IPS-18c (cell line): ENCODE results near the gene COQ8A.

Experiments used
- H3K4me3 ChIP-seq: 2 replicates; pipeline ENCODE4 v1.7.0; 2013; ENCODE audit warnings: low read depth, mild to moderate bottlenecking, low read length, moderate library complexity; ENCODE audit not compliant: insufficient read depth
- H3K9me3 ChIP-seq: one replicate; pipeline ENCODE4 v1.6.1; 2013; ENCODE audit warnings: mild to moderate bottlenecking, low read length, moderate library complexity; ENCODE audit not compliant: control insufficient read depth, insufficient read depth

The COQ8A gene

DNA sequence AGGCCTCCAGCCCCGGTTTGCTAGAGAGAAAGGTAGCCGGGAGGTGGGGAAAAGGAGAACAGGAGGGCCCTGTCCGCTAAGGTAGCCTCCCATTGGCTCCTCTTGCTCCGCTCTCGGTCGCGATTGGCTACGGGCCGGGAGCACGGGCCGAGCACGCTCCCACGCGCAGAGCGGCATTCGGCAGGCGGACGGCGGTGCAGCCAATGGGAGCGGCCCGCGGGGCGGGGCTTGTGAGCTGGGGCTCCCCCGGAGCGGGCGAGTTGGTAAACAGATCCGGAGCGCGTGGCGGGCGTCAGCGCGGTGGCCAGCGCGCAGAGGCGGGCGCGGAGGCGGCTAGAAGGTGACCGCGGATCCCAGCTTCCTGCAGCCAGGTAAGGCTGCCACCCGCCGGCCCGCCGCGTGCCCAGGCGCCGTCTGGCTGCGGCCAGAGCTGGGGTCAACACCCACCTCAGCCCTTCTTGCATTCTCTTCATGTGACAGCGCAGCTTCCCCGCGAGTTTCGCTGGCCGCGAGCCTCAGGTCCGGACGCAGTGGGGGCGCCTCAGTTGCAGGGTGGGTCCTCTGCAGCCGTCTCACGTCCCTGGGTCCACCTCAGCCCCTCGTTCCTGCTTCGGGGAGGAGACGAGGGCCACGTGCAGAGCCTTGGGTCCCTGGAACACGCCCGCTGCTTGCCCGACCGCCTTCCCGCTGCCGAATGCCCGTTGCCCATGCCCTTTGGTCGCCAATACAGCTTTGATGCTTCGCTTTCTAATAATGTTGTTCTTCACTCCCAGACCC, at the start of gene COQ8A:
TSS of gene COQ8A (plus strand) at position 266 of the 777 bp plus-strand sequence. CDS start 21,092 bp downstream, outside the sequence.
- H3K4me3 ChIP-seq, result peak within 1 kb of the TSS; percentile 79
- no peaks in the 10 kb centered on the region for H3K9me3 ChIP-seq

DNA sequence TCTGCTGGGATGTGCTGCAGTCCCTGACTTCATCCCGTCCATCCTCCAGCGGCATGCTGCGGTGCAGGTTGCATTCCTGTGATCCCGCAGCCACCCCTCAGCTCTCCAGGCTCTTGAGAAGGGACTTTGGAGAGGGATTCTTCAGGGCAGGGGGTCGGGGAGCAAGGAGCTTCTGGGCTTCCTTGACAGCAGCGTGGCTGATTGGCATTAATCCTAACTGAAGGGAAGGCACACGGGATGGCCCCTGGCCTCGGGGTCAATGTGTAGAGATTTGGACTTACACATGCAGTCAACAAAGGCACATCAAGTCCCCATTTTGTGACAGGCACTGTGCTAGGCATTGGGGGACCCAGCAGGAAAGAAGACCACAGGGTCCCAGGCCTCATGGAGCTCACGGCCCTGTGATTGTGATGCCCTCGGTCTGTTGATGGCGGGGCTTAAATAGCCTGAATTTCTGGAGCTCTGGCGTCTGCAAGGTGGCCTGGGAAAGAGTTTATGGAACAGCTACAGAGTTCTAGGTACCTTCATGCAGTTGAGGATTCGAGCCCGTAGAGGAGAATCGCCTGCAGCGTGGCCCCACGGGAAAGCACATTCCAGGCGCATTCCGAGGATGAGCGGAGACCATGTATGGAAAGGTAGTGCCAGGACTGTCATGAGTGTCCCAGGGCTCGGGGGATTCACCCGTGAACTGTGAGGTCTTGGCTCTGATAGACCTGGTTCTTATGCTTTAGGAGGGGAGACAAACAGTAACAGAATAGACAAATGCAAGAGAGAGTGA, 49.6 kb upstream of the COQ8A start:
- Histone ChIP-seq H3K4me3 (no peak overlapping the region), H3K9me3 (peaks cover 3% of the 10 kb centered on the region)

DNA sequence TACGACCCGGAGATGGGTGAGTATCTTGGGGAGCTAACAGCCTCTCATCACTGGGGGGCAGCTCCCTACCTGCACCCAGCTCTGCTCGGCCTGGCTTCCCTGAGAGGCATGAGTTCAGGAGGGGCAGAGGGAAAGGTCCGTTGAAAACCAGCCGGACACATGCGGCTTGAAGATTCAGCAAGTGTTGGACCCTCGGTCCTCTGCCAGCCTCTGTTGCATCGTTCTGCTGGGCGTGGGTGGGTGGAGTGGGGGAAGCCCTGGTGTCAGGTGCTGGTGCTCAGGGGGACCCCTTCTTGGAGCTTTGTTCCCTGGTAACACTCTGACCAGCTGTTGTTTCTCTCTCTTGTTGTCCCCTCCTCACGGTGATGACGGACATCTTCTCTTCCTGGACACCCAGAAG, 48.7 kb upstream of the COQ8A start:
- Histone ChIP-seq H3K9me3 (peaks cover 3% of the 10 kb centered on the region), H3K4me3 (no peak overlapping the region)

DNA sequence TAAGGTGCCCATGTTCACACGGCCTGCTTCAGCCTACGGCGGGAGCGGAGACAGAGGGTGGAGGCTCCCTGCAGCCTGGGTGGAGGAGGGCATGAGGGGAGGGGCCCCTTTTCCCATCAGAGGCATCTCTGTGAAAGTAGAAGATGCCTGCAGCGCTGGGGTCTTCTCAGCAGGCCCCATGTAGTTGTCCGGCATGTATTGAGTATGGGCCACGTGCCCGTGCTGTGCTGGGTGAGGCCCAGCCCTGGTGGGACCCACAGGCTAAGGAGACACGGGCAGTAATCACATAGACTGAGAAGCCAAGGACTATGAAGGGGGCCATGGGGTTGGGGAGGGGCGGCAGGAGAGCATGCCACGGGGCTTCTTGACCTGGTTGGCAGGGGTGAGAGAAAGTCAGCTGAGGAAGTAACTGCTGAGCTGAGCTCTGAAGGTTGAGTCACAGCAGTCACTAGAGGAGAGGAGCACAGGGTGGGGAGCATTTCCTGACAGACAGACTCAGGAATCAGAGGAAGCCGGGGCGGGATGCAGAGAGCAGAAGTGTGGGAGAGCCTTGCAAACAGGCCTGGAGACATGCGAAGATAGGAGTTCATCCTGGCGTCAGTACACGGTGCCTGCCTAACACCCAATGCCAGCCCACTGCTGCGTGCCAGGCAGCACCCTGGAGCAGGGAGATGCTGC, 48.1 kb upstream of the COQ8A start:
- Histone ChIP-seq H3K4me3 (no peak overlapping the region), H3K9me3 (peaks cover 3% of the 10 kb centered on the region)

DNA sequence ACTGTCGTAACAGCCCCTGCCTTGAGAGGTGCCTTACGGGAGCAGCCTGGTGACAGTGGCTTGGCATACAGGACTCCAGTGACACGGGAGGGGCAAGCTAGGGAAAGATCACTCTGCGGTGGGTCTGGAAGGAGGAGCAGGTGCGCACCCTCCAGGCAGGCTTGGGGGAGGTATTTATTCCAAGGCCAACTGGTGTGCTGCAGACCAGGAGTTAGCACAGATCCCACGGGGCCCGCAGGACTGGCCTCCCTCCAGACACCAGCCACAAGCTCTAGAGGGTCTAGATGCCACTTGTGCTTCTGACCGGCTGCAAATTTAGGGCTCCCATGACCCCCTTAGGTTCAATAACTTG, 47.6 kb upstream of the COQ8A start:
- peaks cover 3% of the 10 kb centered on the region for H3K9me3 ChIP-seq
- no peak overlapping the region for H3K4me3 ChIP-seq

DNA sequence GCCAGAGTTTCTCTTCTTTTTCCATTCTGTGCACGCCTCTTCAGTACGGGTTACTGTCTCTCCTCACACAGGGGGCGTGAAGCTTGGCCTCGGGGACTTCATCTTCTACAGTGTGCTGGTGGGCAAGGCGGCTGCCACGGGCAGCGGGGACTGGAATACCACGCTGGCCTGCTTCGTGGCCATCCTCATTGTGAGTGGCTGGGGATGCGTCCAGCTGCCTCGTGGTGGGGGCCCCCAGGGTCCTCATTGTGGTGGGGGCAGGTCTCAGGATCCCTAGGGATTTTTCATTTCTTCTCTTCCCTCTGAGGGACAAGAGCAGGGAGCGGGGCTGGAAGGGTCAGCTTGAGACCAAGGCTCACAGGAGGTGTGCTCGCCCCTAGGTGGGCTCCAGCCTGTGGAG, 46.2 kb upstream of the COQ8A start:
- Histone ChIP-seq H3K9me3 (peaks cover 3% of the 10 kb centered on the region), H3K4me3 (no peak overlapping the region)

DNA sequence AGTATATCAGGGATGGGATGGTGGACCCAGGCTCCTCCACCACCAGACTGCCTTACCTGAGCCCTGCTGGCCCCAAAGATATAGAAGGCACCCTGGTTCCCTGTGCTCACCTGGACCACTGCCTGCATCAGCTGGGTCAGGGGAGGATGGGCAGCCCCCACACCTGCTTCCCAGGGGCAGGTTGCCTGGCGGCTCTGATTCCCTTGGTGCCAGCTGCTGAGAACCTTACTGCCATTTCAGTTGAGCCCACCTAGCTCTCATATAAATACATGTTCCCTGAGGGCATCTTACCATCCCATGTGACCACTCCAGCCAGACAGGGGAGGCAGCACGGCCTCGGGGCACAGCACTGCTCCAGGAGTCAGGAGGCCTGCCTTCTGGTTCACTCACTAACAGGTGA, 45.3 kb upstream of the COQ8A start:
- Histone ChIP-seq H3K4me3 (no peak overlapping the region), H3K9me3 (peaks cover 3% of the 10 kb centered on the region)

DNA sequence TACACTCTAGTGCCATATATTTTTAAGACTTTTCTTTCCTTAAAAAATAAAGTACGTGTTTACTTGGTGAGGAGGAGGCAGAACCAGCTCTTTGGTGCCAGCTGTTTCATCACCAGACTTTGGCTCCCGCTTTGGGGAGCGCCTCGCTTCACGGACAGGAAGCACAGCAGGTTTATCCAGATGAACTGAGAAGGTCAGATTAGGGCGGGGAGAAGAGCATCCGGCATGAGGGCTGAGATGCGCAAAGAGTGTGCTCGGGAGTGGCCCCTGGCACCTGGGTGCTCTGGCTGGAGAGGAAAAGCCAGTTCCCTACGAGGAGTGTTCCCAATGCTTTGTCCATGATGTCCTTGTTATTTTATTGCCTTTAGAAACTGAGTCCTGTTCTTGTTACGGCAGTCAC, 44.5 kb upstream of the COQ8A start:
- Histone ChIP-seq H3K4me3 (no peak overlapping the region), H3K9me3 (no peaks in the 10 kb centered on the region)

DNA sequence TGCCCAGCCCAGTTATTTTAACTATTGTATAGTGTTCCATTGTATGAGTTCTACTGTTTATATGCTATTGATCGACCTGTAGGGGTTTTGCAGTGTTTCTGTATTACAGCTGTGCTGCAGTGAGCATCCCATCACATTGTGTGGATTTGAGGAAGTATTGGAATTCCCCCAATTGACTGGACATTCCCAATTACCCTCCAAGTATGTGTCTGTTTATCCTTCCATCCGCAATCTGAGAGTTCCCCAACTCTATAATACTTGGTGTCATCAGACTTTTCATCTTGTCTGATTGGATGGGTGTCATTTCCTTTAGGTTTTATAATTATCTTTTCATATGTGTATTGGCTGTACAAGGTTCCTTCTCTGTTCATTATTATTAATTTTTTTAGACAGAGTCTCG, 41.8 kb upstream of the COQ8A start:
- Histone ChIP-seq H3K9me3 (peaks cover 2% of the 10 kb centered on the region), H3K4me3 (no peak overlapping the region)

DNA sequence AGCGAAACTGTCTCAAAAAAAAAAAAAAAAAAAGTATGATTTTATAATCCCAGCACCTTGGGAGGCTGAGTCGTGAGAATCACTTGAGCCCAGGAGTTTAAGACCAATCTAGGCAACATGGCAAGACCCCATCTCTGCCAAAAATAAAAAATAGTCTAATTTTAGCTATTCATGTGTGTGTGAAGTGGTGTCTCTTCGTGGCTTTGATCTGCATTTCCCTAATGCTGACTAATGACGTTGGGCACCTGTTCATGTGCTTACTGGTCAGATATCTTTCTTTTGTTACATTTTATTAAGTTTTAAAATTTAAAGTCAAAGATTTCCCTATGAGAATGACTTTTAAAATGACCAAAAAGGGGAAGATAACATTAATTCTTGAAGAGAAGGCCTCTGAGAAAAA, 38.7 kb upstream of the COQ8A start:
- H3K4me3 ChIP-seq, result no peak overlapping the region
- peaks cover 2% of the 10 kb centered on the region for H3K9me3 ChIP-seq

DNA sequence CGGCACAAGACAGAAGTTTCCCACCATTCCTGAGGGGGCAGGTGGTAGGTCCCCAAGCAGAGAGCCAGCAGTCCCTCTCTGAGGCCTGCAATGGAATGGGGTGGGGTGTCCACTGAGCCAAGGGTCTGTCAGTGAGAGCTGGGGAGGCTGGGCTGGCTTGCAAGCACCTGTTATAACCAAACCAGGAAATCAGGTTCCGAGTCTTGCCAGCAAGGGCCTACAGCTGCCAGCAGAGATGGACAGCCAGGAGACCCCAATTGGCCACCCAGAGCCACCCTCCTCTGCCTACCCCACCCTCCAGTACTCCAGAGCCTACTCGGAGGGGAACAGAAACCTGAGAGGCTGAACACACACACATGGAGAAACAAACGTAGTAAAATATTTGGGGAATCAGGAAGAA, 37.5 kb upstream of the COQ8A start:
- Histone ChIP-seq H3K9me3 (peaks cover 2% of the 10 kb centered on the region), H3K4me3 (no peak overlapping the region)

DNA sequence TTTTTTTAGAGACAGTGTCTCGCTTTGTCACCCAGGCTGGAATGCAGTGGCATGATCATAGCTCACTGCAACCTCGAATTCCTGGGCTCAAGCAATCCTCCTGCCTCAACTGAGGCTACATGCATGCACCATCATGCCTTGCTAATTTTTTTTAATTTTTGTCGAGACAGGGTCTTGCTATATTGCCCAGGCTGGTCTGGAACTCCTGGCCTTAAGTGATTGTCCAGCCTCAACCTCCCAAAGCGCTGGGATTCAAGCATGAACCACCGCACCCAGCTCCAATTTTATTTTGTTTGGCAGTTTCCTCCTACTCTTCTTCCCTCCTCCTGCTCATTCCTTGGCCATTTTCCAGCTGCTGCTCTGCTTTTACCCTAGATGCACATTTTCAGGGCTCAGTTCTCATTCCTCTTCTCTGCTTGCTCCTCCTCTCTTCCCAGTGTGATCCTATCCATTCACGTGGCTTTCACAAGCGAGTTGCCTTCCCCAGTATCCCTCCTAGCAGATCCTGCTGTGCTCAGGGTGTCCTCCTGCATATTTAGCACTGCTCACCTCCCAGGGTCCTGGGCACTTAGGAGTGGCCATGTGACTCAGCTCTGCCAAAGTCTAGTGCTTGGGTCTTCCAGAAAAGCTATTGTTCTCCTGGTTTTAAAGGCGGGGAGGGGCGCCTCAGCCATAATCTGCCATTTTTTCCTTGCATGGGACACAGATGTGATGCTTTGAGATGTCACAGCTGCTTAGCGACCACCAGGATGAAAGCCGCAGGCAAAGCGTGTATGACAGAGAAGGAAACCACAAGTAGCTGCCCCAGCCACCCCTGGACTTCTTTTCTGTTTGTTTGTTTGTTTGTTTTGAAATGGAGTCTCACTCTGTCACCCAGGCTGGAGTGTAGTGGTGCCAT, 36.0 kb upstream of the COQ8A start:
- Histone ChIP-seq H3K4me3 (no peak overlapping the region), H3K9me3 (peaks cover 2% of the 10 kb centered on the region)

DNA sequence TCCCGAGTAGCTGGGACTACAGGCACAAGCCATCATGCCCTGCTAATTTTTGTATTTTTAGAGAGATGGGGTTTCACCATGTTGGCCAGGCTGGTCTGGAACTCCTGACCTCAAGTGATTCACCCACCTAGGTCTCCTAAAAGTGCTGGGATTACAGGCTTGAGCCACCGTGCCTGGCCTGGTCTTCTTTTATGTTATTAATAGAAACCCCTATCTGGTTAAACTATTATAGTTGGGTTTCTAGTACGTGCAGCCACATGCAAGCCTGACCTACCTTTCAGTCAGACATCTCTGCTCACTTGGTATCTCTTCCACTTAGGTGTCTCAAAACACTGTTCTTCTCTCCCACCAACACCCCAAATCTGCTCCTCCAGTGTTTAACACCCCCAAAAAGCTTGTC, 35.3 kb upstream of the COQ8A start:
- Histone ChIP-seq H3K9me3 (peaks cover 2% of the 10 kb centered on the region), H3K4me3 (no peak overlapping the region)

DNA sequence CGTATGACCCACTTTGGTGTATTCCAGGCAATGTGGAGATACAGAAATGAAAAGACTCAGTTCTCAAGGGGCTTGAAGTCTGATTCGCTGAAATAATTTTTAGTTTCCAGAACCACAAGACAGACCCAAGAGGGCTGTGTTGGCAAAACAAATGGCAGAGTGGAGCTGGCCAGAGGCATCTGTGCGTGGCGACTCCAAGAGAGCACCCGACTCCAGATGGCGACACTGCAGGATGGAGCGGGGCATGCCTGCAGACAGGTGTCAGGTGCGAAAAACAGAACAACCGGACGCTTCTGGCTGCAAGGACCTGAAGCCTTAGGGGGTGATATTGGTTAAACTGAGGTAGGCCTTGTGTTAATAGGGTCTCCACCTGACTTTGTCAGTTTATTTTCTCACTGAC, 31.7 kb upstream of the COQ8A start:
- H3K4me3 ChIP-seq, result no peak overlapping the region
- H3K9me3 ChIP-seq, result no peaks in the 10 kb centered on the region

DNA sequence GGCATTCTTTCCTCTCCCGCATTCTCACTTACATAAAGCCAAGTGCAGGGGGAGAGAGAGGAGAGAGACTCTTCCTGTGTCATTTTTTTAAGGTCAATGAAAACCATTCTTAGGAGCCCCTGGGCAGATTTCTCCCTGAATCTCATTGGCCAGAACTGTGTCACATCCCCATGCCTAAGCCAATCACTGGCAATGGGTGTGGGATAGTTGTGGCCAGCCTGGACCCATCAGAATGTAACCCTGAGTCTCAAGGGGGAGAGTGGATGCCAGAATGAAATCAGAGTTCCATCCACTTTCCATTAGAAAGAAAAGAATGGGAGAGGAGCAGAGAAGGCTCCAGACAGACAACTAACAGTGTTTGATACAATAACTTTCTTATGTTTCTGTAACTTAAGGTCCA, 31.2 kb upstream of the COQ8A start:
- no peaks in the 10 kb centered on the region for H3K9me3 ChIP-seq

DNA sequence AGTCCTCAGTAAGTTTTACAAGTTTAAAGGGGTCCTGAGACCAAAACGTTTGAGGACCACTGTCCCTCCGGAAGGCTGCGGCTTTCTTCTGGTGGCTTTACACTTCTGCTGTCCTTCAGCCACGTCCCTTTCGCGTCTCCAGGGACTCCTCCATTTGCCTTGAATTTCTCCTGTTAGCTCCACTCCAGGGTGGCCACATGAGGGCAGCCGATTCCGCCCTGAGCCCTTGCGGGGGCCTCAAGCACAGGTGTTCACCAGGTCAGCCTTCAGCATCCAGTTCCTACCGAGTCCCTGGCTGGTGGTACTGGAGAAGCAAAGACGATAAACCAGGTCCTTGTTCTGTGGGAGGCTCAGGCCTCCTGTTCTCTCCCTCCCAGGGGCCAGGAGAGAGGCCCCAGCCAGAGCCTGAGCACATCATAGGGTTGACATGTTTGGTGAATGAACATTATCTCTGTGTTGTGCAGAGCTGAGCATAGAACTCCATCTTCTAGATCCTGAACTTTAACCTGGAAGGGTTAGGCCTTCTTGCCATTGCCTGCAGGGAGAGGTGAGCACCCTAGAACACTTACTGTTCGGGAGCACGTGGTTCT, 27.4 kb upstream of the COQ8A start:
- Histone ChIP-seq H3K4me3 (no peak overlapping the region), H3K9me3 (no peaks in the 10 kb centered on the region)

More for the DNA sequence above, 31.2 kb upstream of the COQ8A start:
- H3K4me3 ChIP-seq, result no peak overlapping the region

DNA sequence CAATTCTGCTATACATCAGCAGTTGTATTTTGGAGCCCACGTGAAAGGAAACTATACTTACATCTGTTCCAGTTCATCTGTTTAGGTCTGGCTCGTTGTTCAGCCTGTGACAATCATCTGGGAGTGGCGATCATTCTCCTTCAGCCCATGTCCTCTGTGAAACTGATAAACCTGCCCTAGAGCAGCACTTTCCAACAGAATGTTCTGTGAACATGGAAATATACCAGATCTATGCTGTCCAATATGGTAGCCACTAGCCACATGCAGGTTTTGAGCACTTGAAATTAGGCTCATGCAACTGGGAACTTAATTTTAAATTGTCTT, 24.5 kb upstream of the COQ8A start:
- H3K4me3 ChIP-seq, result no peak overlapping the region
- H3K9me3 ChIP-seq, result peaks cover 2% of the 10 kb centered on the region
